Neural cell (in vitro differentiated cells): ENCODE measurements around the gene GLI2.

Experiments
- EP300 ChIP-seq: fragments of 450-650 bp; conservative IDR thresholded peaks from 2 replicates; pipeline ENCODE4 v1.6.1; 2014; ENCODE audit warnings: antibody characterized with exemption, mild to moderate bottlenecking, moderate library complexity; ENCODE audit not compliant: poor library complexity, severe bottlenecking
- POLR2AphosphoS5 ChIP-seq: IDR thresholded peaks from 2 replicates; pipeline ENCODE4 v1.6.1; 2012
- RAD21 ChIP-seq: fragments of 450-650 bp; conservative IDR thresholded peaks from 2 replicates; pipeline ENCODE4 v1.6.1; 2014; ENCODE audit warnings: antibody characterized with exemption, mild to moderate bottlenecking, moderate library complexity
- SMC3 ChIP-seq: fragments of 450-650 bp; conservative IDR thresholded peaks from 2 replicates; pipeline ENCODE4 v1.6.1; 2014; ENCODE audit warnings: antibody characterized with exemption, mild to moderate bottlenecking, moderate library complexity; ENCODE audit not compliant: poor library complexity
- TF ChIP-seq, protein P1 (sequence below): fragments of 450-650 bp; IDR thresholded peaks from 2 replicates; pipeline ENCODE4 v1.5.1; 2014; ENCODE audit warnings: antibody characterized with exemption, mild to moderate bottlenecking, moderate library complexity; ENCODE audit not compliant: poor library complexity, severe bottlenecking

DNA sequence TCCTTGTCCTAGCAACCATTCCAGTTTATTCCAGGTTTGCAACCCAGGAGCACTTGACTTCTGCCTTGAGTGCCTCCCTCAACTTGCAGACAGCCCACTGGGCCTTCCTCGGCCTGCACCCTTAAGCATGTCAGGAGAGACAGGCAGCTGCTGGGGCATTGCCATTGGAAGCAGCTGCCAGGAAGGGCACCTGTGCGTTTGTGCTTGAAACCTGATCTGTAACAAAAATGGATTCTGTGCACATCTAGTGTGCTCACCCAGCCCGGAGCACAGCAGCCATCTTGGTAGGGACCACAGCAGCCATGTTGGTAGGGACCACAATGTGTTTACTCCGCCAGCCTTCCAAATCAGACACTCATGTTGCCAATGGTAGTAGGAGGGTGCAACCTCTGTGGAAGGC is 44.3 kb upstream of the GLI2 start:
- TF ChIP-seq, protein P1, sequence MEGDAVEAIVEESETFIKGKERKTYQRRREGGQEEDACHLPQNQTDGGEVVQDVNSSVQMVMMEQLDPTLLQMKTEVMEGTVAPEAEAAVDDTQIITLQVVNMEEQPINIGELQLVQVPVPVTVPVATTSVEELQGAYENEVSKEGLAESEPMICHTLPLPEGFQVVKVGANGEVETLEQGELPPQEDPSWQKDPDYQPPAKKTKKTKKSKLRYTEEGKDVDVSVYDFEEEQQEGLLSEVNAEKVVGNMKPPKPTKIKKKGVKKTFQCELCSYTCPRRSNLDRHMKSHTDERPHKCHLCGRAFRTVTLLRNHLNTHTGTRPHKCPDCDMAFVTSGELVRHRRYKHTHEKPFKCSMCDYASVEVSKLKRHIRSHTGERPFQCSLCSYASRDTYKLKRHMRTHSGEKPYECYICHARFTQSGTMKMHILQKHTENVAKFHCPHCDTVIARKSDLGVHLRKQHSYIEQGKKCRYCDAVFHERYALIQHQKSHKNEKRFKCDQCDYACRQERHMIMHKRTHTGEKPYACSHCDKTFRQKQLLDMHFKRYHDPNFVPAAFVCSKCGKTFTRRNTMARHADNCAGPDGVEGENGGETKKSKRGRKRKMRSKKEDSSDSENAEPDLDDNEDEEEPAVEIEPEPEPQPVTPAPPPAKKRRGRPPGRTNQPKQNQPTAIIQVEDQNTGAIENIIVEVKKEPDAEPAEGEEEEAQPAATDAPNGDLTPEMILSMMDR, result no peak
- TF ChIP-seq SMC3 (no peak), POLR2AphosphoS5 (no peak), RAD21 (no peak), EP300 (no peak)
